Stomach (tissue), 4 donors: ENCODE measurements around the gene RIN2.

Source experiments
- EP300 ChIP-seq: sonication (generic); formaldehyde crosslinking; IDR thresholded peaks from one replicate; pipeline ENCODE4 v1.6.1; 2017; ENCODE audit warnings: antibody characterized with exemption
- POLR2AphosphoS5 ChIP-seq, 3 donors: sonication (generic); formaldehyde crosslinking; IDR thresholded peaks; one replicate each; pipeline ENCODE4 v1.6.1; 2016; ENCODE audit warnings: antibody characterized with exemption in 3 of 3
- TF ChIP-seq, protein P1 (sequence below), 7 experiments: fragments of 450-650 bp in 4 of 7; fragments of 200-600 bp in 3 of 7; sonication (generic) in 3 of 7; IDR thresholded peaks; one replicate each; pipeline ENCODE4 v1.5.1; 2016 to 2019; ENCODE audit warnings: antibody characterized with exemption in 7 of 7, control low read depth in 2 of 7, mild to moderate bottlenecking in 1 of 7

DNA sequence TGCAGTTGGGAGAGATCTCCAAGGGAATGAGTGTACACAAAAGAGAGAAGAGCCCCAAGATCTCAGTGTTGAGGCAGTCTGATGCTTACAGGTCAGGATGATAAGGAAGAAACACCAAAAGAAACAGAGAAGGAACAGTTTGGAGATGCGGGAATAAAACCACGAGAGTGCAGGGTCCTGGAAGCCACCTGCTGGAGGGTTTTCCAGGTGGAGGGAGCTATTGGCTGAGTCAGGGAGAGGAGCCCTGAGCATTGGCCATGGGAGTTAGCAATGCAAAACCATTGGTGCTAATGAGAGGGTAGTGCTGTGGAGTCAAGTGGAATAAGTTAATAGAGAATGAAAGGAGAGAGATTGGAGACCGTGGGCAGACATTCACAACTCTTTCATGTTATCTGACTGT is 39.2 kb upstream of the RIN2 start:
- TF ChIP-seq EP300 (no peak), POLR2AphosphoS5 (IDR thresholded peaks at IDR 0.05) (no peak)
- TF ChIP-seq, protein P1, sequence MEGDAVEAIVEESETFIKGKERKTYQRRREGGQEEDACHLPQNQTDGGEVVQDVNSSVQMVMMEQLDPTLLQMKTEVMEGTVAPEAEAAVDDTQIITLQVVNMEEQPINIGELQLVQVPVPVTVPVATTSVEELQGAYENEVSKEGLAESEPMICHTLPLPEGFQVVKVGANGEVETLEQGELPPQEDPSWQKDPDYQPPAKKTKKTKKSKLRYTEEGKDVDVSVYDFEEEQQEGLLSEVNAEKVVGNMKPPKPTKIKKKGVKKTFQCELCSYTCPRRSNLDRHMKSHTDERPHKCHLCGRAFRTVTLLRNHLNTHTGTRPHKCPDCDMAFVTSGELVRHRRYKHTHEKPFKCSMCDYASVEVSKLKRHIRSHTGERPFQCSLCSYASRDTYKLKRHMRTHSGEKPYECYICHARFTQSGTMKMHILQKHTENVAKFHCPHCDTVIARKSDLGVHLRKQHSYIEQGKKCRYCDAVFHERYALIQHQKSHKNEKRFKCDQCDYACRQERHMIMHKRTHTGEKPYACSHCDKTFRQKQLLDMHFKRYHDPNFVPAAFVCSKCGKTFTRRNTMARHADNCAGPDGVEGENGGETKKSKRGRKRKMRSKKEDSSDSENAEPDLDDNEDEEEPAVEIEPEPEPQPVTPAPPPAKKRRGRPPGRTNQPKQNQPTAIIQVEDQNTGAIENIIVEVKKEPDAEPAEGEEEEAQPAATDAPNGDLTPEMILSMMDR (IDR thresholded peaks at IDR 0.05), result no peak
